NCI-H69 (cell line): Measurements from ENCODE around the gene GABRR2.
A peak's percentile ranks its signal among the peaks of the same experiment; 100 is the strongest.
"Not testable (repeated sequence)": the region's sequence is repeated elsewhere in the genome, so short reads cannot be mapped to it uniquely, and the experiment has no call there.

Experiments used
- DNase-seq: peaks from one replicate; lab custom pipeline; 2025; lab: John Stamatoyannopoulos, UW

GABRR2 gene

DNA sequence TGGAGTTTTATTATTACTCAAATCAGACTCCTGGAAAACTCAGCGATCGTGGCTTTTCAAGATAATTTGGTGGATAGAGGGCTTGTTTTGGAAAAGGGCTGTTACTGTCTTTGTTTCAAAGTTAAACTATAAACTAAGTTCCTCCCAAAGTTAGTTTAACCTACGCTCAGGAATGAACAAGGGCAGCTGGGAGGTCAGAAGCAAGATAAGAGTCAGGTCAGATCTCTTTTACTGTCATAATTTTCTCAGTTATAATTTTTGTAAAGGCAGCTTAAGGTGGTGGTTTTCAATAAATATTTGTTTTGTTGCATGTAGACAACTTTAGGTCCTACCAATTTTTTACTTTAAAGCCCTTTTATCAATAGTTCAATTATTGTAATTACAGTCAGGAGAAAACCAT, 9.2 kb upstream of the GABRR2 start:
- no peak for DNase-seq

GRCh38 chr6:89323511-89323971, 8.4 kb upstream of the GABRR2 start:
- no peak for DNase-seq

DNA sequence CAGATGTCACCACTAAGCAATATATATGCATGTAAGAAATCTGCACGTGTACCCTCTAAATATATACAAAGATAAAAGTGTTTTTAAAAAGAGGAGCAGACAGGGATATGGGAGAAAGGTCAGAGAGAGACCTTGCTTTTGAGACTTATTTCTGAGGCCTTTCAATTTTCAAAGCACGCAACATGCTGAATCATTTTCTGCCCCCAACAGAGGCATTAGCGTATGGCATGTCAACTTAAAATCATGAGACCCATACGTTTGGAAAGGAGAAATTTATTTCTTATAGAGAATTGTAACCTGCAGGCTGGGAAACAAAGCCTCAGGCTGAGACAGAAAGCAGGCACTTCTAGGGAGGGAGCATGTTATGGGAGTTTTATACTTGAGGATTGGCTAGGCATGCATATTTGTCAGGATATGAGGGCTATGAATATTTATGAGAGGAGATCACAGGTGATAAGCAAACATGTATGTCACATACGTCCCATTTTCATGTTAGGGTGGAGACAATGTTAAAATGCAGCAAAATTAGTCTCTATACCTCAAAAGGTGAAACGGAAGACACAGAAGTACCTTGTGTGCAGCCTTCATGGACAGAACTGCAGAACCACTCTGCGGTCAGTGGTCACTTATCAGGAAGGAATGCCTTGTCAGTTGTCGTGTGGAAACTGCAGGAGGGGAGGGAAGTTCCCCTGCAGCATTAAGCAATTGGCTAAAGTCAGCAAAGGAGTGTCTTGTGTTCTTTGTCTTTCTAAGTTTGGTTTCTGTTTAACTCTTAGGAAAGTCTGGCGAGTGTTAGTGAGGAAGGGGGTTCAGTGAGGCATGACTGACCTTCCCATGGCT, 6.3 kb upstream of the GABRR2 start:
- DNase-seq = no peak

- no peak for DNase-seq
Observed at GRCh38 chr6:89320012-89320559, 5.0 kb upstream of the GABRR2 start.

DNA sequence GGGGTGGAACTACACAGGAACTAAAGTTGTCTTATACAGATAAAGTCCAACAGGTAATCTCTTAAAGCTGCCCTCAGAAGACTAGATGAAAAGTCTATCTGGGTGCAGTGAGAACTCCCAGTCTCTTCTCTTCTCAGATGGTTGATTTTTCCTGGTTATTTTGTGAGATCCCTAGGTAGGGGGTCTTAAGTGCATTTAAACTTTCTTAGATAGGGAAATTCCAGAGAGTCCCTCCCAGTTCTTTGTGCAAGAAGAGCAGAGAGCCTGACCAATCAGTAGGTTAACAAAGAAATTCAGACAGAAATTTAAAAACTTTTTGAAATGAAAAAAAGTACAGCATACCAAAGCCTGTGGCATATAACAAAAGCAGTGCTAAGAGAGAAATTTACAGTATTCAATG, 2.0 kb upstream of the GABRR2 start:
- no peak for DNase-seq

DNA sequence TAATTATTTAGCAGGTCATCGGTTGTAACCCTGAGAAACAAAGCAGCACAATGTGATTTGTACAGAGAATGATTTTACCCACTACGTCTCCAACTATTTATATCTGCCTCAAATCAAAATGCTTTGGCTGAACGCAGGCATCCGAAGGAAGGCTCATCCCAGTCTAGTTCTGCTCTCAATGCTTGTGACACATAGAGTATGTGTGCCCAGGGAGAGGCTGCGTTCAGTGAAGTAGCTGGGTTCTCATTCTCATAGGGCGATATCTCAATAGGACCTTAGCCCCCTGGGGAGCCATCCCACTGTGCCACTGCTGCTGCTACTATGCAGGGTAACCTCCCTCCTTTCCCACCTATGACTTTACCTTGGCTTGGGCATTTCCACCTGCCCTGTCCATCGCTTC, 407 bp downstream of the GABRR2 start:
- DNase-seq = no peak

GRCh38 chr6:89313006-89313405, 2.1 kb downstream of the GABRR2 start:
- DNase-seq = peak; percentile 81

GRCh38 chr6:89311853-89312531, 3.1 kb downstream of the GABRR2 start:
- peak; percentile 82 for DNase-seq

DNA sequence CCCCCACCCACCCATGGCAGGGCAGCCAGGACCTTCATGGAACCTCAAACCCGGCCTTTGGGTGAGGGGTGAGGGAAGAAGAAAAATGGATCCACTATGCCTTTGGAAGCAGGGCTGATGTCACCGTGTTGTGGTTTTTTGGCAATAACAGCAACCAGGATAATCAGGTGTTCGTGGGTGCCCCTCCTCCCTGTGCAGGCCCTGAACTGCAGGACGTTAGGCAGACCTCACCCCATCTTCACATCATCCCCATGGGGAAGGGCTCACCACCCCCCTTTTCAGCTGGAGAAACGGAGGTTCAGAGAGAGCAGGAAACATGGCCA, 3.6 kb downstream of the GABRR2 start:
- DNase-seq = no peak

DNA sequence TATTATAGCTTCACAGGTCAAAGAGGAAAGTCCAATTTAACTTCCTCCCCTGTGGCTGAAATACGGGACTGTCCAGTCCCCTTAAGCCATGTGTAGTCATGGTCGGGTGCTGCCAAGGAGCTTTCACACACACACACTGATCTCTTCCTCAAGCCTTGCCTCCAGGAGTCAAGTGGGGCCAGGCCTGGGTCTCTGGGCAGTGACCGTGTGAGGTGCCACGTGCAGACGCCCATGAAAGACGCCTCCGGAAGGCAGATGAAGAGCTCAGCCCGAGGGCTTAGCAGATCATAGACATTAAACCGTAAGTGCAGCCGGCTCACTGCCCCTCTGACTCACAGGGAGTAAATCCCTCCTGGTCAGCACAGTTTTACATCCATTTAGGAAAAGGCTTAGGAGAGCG, 4.2 kb downstream of the GABRR2 start:
- DNase-seq = no peak

GRCh38 chr6:89308525-89309395, 6.3 kb downstream of the GABRR2 start:
- no peak for DNase-seq

DNA sequence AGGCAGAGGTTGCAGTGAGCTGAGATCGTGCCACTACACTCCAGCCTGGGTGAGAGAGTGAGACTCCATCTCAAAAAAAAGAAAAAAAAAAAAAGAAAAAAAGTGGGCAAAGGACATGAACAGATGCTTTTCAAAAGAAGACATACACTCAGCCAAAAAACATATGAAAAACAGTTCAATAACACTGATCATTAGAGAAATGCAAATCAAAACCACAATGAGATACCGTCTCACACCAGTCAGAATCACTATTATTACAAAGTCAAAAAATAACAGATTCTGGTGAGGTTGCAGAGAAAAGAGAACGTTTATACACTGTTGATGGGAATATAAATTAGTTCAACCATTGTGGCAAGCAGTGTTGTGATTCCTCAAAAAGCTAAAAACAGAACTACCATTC, 10.6 kb downstream of the GABRR2 start:
- DNase-seq = not testable (repeated sequence)

DNA sequence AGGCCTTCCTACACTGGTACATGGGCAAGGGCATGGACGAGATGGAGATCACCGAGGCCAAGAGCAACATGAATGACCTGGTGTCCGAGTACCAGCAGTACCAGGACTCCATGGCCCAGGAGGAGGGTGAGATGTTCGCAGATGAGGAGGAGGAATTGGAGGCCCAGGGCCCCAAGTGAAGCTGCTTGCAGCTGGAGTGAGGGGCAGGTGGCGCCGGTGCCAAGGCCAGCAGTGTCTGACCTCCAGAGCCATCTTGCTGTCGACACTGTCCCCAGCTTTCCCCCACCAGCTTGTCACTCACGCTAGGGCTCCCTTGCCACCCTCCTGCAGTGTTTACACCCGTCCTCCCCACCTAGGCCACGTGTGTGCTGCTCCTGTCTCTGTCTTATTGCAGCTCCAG, 12.2 kb downstream of the GABRR2 start:
- DNase-seq = no peak

GRCh38 chr6:89302195-89302770, 12.8 kb downstream of the GABRR2 start:
- DNase-seq = no peak

DNA sequence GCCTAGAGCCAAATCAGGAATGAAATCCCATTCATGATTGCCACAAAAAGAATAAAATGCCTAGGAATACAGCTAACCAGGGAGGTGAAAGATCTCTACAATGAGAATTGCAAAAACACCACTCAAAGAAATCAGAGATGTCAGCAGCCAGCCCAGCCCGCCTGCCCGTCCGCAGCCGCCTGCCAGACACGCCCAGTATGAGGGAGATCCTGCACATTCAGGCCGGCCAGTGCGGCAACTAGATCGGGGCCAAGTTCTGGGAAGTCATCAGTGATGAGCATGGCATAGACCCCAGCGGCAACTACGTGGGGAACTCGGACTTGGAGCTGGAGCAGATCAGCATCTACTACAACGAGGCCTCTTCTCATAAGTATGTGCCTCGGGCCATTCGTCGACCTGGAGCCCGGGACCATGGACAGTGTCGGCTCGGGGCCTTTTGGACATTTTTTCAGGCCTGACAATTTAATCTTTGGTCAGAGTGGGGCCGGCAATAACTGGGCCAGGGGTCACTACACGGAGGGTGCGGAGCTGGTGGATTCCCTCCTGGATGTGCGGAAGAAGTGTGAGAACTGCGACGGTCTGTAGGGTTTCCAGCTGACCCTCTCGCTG, 13.4 kb downstream of the GABRR2 start:
- no peak for DNase-seq

DNA sequence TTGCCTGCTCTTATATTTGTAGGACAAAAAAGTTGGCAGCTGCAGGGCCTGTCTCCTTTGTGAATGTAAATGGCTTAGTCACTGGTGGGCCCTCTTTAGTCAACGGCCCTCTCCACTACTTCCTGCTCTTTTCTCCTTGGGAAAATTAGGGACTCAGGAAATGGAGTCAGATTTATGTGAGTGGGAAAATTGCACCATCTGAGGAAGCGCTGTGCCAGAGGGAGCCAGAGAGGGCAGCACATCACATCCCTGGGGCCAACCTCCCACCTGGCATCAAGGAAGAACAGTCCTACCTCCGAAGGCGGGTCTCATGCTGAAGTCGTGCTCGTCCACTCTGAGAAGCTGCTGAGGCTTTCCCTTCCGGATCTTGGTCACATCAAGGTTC, 15.6 kb downstream of the GABRR2 start:
- DNase-seq = peak; percentile 65

DNA sequence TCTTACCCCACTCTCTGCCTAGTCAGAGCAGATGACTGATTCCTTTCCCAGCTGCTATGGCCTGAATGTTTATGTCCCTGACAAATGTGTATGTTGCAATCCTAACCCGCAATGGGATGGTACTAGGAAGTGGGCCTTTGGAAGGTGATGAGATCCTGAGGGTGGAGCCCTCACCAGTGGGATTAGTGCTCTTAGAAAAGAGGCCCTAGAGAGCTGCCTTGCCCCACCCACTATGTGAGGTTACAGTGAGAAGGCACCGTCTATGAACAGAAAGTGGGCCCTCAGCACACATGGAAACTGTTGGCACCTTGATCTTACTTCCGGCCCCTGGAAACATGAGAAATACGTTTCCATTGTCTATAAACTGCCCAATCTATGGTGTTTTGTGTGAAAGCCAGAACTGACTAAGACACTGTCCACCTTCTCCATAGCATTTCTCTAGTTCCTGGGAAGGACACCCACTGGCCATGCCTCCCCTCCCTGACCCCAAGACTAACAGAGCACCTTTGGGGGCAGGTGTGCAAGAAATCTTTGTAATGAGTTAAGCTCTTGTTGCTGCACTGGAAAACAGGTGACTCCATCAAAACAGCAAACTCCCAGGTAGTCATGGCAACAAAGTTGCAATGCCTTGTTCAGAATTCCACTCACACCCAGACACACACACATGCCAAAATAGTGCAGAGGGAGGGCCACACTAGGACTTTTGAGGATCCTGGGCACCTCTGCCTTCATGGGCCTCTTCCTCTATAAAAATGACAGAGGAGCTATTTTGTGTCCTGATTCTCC, 16.2 kb downstream of the GABRR2 start:
- no peak for DNase-seq

DNA sequence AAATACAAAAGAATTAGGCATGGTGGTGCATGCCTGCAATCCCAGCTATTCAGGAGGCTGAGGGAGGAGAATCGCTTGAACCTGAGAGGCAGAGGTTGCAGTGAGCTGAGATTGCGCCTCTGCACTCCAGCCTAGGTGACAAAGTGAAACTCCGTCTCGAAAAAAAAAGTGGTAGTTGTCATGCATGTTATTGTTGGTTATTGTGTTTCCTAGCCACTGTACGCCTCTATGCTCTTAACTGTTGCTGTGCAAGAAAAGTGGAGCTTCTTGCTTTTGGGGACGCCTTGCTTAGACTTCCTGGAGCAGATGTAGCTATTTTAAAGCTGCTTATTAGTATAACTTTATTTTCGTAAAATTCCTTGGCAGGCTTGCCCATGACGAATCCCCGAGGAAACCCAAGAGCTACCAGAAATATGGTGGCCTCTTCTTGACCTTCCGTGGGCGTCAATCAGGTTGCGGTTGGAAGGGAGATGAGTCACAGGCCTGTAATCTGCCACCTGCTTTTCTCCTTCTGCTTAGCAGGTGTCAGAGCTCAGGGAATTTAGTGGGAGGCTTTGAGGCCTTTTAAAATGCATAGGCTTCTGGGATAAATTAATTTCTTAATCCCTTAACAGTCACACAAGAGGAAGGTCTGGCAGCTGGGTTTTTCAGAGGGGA, 17.3 kb downstream of the GABRR2 start:
- DNase-seq = peak; percentile 67

DNA sequence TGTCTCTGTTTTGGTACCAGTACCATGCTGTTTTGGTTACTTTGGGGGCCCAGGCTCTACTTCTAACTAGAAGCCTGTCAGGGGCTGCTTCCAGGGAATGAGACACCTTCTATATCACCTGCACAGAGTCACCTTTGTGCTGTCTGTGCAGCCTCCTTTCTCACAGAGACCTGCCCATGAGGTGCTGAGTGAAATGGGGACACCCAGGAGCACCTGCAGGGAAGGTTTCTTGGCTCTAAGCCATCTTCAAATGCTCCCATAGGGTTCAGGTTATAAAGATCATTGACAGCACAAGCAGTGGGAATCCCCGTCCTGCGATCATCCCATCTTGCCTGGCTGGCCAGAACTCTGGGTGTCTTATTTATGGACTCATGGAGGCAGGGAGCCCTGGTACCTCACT, 19.1 kb downstream of the GABRR2 start:
- no peak for DNase-seq

DNA sequence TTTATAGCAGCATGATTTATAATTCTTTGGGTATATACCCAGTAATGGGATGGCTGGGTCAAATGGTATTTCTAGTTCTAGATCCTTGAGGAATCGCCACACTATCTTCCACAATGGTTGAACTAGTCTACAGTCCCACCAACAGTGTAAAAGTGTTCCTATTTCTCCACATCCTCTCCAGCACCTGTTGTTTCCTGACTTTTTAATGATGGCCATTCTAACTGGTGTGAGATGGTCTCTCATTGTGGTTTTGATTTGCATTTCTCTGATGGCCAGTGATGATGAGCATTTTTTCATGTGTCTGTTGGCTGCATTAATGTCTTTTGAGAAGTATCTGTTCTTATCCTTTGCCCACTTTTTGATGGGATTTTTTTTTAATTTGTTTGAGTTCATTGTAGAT, 20.0 kb downstream of the GABRR2 start:
- not testable (repeated sequence) for DNase-seq
